Activated T-cell treated with anti-CD3 and anti-CD28 coated beads, Interleukin-2, amount 50 U/mL, for 72 hours (primary cell): Measurements from ENCODE around the gene PELO. TPM values are rescaled to one million over a fixed set of nuclear protein-coding genes. Genes with fewer than 3 reads are reported as not detected.
"Not testable (repeated sequence)": the region's sequence is repeated elsewhere in the genome, so short reads cannot be mapped to it uniquely, and the experiment has no call there.

ENCODE experiments used
- ATAC-seq, 2 donors: fragments of 150-1000 bp; cut with Tn5 transposase; replicated peaks in 1 of 2; 2 replicates each; pipeline ENCODE4 v1.10.0; 2021; ENCODE audit warnings: moderate library complexity in 2 of 2, mild to moderate bottlenecking in 1 of 2
- DNase-seq, 2 donors: peaks; one replicate each; pipeline ENCODE4 v3.0.0; 2021 to 2022; ENCODE audit warnings: mixed read lengths in 1 of 2
- H3K27ac Mint-ChIP-seq: one replicate; pipeline ENCODE4 v1.8.0; 2022; ENCODE audit warnings: mild to moderate bottlenecking, moderate library complexity, mixed read lengths
- H3K27me3 Mint-ChIP-seq: one replicate; pipeline ENCODE4 v1.8.0; 2022; ENCODE audit warnings: low read depth, mixed read lengths
- H3K36me3 Mint-ChIP-seq, 2 donors: one replicate each; pipeline ENCODE4 v1.8.0; 2022; ENCODE audit warnings: mixed read lengths in 2 of 2, mild to moderate bottlenecking in 1 of 2; ENCODE audit not compliant: insufficient read depth in 2 of 2
- H3K4me1 Mint-ChIP-seq: one replicate; pipeline ENCODE4 v1.8.0; 2022; ENCODE audit warnings: low read depth, mixed read lengths
- H3K4me3 Mint-ChIP-seq, 2 donors: one replicate each; pipeline ENCODE4 v1.8.0; 2022; ENCODE audit warnings: mild to moderate bottlenecking in 2 of 2, mixed read lengths in 2 of 2, moderate library complexity in 2 of 2
- H3K9me3 Mint-ChIP-seq, 2 donors: one replicate each; pipeline ENCODE4 v1.8.0; 2022; ENCODE audit warnings: mixed read lengths in 2 of 2
- total RNA-seq, 2 donors: library from RNA; stranded (reverse); gene quantifications; one replicate each; pipeline ENCODE4 v1.2.3, GENCODE V29; 2022

Gene PELO, protein sequence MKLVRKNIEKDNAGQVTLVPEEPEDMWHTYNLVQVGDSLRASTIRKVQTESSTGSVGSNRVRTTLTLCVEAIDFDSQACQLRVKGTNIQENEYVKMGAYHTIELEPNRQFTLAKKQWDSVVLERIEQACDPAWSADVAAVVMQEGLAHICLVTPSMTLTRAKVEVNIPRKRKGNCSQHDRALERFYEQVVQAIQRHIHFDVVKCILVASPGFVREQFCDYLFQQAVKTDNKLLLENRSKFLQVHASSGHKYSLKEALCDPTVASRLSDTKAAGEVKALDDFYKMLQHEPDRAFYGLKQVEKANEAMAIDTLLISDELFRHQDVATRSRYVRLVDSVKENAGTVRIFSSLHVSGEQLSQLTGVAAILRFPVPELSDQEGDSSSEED
- 10 to 100 TPM; 16.6 to 17.5 TPM for total RNA-seq

DNA sequence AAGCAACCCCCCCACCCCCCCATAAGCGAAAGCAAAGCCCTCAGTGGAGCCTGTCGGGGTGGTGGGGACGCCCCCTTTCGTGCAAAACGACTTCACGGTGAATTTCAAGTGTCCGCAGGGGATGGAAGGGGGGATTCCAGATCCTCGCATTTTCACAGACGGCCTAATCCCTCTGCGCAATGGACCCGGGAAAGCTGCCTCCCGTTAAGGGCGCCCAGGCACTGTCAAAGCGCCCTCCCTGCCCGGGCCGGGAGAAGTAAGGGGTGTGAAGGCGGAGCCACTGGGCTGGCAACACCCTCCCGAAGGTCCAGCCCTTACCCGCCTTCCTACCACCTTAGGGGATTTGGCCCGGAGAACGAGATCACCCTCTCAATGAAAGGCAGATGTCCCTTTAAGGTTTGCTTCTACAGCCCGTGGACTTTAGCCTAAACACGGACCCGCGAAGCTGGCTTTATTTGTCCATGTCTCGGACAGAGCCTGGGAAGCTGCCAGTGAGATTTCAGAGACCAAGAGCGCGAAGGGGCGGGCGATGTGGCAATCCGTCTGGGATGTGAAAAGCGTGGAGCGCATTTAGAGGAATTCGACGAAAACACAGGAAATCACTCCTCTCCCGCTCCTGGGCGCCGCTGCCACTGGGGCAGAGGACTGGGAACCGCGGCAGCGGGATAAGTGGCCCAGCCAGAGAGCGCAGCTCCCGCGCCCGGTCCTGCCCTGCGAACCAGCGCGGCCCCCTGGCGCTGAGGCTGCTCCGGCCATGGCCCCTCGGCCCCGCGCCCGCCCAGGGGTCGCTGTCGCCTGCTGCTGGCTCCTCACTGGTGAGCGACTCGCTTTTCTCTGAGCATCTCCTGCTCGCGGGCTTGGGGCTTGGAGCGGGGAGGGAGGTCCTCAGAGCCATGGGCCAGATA lies at the start of gene PELO, which contains the start of gene ITGA1:
Gene PELO (plus strand): TSS at position 317 of the 905 bp plus-strand sequence. CDS start 12,479 bp downstream, outside the sequence.
Gene ITGA1 (plus strand): TSS at position 317 of the 905 bp plus-strand sequence. CDS start 438 bp downstream, at position 755.
- no peaks in the 10 kb centered on the region for H3K9me3 Mint-ChIP-seq
- H3K4me3 Mint-ChIP-seq: peak within 1 kb of the TSS; percentile 87 to 90
- no peak within 1 kb of the TSS for H3K27ac Mint-ChIP-seq
- H3K36me3 Mint-ChIP-seq: peaks cover 0 to 4% of the 10 kb centered on the region in 2 donors
- DNase-seq (peak; percentile 58 to 60), ATAC-seq (peak; percentile 89 to 91)
- peaks cover 19% of the 10 kb centered on the region for H3K4me1 Mint-ChIP-seq
- peaks cover 27% of the 10 kb centered on the region for H3K27me3 Mint-ChIP-seq

DNA sequence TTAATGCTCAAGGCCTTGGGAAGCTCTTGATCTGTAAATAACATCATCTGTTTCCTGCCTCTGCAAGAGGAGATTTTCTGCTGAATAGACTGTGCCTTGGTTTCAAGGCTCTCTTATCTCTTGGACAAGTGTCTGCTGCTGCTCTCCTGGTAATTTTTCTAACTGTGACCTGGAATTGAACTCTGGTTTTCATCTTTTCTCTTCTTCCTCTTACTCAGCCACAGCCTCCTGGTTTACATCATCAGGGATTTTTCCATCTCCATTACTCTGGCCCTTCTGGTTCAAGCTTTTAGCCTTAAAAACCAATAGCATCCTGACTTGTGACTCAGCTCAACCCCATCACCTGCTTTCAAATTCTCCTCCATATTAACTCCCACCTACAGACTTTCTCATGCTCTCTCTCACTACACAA lies 49.6 kb upstream of the PELO start:
- peak overlapping the region in 1 of 2 donors; percentile 1 for H3K4me3 Mint-ChIP-seq
- H3K4me1 Mint-ChIP-seq: peaks cover 26% of the 10 kb centered on the region
- peaks cover 0 to 1% of the 10 kb centered on the region in 2 donors for H3K9me3 Mint-ChIP-seq
- peak in 1 of 2 donors; percentile 56 for ATAC-seq
- DNase-seq: no peak
- peak overlapping the region; percentile 21 for H3K27ac Mint-ChIP-seq
- H3K36me3 Mint-ChIP-seq: peaks cover 0 to 1% of the 10 kb centered on the region in 2 donors
- no peaks in the 10 kb centered on the region for H3K27me3 Mint-ChIP-seq

DNA sequence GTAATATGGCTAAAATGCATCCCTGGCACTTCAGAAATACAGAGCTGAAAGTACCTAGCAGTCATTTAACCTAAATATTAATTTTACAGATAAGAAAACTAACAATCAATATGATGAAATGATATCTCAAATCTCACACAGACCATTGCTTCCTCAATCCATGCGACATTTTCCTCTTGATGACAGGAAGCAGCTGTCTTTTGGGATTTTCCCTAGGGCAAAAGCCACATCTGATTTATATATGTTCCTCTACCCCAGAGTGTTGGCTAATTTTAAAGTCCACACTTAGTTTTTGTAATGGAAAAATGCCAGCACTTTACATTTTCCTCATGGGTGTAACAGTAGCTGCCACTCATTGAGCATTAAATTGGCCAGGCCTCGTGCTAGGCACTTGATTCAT lies 47.7 kb upstream of the PELO start:
- ATAC-seq: no peak
- Mint-ChIP-seq H3K36me3 (peaks cover 0 to 1% of the 10 kb centered on the region in 2 donors), H3K27ac (no peak overlapping the region), H3K9me3 (no peaks in the 10 kb centered on the region), H3K27me3 (no peaks in the 10 kb centered on the region), H3K4me1 (peaks cover 44% of the 10 kb centered on the region), H3K4me3 (no peak overlapping the region)
- DNase-seq: no peak

DNA sequence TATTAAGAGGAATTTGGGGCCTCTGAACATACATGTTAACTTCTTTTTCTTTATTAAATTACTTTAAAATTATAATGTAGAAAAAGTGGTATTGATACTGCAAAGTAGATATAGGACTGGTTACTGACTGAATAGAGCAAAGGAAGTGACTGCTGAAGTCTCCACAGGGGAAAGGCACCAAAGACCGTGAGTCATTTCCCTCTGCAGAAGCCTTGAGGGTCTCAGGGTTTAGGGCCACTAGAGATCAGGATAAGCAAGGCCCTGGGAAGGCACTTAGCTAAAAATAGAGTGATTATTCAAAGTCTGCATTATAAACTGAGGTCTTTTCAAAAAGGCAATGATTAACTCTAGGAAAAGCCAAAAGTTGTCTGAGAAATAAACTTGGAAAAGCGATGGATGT lies 44.7 kb upstream of the PELO start:
- Mint-ChIP-seq H3K9me3 (no peaks in the 10 kb centered on the region), H3K36me3 (peaks cover 0 to 1% of the 10 kb centered on the region in 2 donors), H3K4me1 (peaks cover 54% of the 10 kb centered on the region), H3K27me3 (peaks cover 5% of the 10 kb centered on the region), H3K27ac (peak overlapping the region; percentile 21), H3K4me3 (peak overlapping the region; percentile 29 to 50)
- DNase-seq: peak in 1 of 2 donors; percentile 19
- ATAC-seq: peak; percentile 32 to 39

DNA sequence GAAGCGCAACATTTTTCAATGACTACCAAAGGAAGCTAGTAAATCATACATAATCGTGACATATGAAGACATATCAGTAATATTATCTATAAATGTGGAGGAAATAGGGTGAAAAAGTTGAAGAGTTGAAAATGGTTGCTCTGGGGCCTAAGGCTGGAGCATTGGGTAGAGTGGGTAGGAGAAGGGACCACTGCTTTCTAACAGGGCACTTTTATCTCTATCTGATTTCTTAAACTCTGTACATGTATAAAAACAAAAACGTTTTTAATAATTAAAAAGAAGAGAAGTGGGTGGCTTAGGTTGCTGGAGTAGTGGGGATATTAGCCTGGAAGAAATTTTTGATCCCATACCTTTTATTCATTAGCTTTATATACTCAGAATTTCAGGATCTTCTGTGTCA lies 44.2 kb upstream of the PELO start:
- Mint-ChIP-seq H3K9me3 (no peaks in the 10 kb centered on the region), H3K36me3 (no peaks in the 10 kb centered on the region), H3K4me3 (peak overlapping the region; percentile 29 to 50), H3K27me3 (peaks cover 5% of the 10 kb centered on the region), H3K27ac (peak overlapping the region; percentile 21), H3K4me1 (peaks cover 54% of the 10 kb centered on the region)
- ATAC-seq: peak; percentile 53 to 55
- no peak for DNase-seq

DNA sequence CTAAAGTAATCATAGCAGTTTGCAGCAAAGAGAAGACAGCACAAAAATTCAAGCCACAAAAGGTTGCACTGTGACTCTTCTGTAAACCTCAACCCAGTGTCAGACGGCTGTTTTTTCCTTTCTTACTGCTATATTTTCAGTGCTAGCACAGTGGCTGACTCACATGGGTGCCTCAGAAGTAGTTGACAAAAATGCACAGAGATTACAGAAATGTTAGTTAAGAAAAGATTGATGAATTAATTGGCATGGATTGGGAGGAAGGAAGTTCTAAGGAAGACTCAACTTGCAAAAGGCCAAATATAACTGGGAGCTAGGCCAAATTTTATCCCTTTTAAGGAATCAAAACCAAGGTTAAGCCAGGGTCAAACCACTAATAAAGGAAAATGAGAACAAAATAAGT lies 43.7 kb upstream of the PELO start:
- Mint-ChIP-seq H3K27ac (peak overlapping the region; percentile 6), H3K36me3 (no peaks in the 10 kb centered on the region), H3K4me1 (peaks cover 55% of the 10 kb centered on the region), H3K4me3 (peak overlapping the region; percentile 29 to 50), H3K9me3 (no peaks in the 10 kb centered on the region), H3K27me3 (peaks cover 5% of the 10 kb centered on the region)
- DNase-seq: peak; percentile 63 to 64
- ATAC-seq: peak; percentile 98 to 99

DNA sequence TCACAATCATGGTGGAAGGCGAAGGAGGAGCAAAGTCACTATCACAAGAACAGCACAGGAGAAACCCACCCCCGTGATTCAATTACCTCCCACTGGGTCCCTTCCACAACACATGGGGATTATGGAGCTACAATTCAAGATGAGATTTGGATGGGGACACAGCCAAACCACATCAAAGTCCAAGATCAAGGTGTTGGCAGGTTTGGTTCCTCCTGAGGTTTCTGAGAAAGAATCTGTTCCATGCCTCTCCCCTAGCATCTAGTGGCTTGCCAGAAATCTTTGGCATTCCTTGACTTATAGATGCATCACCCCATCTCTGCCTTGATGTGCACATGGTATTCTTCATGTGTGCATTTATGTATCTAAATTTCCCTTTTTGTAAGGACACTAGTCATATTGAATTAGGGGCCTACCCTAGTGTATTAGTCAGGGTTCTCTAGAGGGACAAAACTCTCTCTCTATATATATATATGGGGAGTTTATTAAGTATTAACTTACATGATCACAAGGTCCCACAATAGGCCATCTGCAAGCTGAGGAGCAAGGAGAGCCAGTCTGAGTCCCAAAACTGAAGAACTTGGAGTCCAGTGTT lies 42.8 kb upstream of the PELO start:
- not testable (repeated sequence) for ATAC-seq, H3K4me3 Mint-ChIP-seq, DNase-seq, H3K36me3 Mint-ChIP-seq, H3K27me3 Mint-ChIP-seq, H3K27ac Mint-ChIP-seq, H3K9me3 Mint-ChIP-seq
- H3K4me1 Mint-ChIP-seq: peaks cover 52% of the 10 kb centered on the region

DNA sequence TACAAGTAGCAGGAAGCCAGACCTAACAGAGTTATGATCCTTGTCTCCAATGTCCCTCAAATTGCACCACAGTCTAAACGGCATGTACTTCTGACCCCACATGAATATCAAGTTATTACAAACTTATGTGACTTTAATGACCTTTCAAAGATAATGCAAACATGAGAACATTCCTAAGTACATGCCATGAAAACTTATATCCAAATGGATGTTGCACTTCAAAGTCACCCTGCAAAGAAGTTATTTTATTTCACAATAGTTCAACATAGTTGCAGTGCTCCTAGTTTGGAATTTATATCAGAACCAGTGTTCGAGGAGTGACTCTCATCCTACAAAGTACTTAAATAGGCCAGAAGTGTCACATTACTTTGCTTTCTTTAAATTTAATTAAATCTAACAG lies 41.2 kb upstream of the PELO start:
- no peaks in the 10 kb centered on the region for H3K9me3 Mint-ChIP-seq
- H3K27me3 Mint-ChIP-seq: peaks cover 5% of the 10 kb centered on the region
- no peak overlapping the region for H3K4me3 Mint-ChIP-seq
- DNase-seq (no peak), ATAC-seq (no peak)
- no peak overlapping the region for H3K27ac Mint-ChIP-seq
- no peaks in the 10 kb centered on the region for H3K36me3 Mint-ChIP-seq
- H3K4me1 Mint-ChIP-seq: peaks cover 52% of the 10 kb centered on the region

DNA sequence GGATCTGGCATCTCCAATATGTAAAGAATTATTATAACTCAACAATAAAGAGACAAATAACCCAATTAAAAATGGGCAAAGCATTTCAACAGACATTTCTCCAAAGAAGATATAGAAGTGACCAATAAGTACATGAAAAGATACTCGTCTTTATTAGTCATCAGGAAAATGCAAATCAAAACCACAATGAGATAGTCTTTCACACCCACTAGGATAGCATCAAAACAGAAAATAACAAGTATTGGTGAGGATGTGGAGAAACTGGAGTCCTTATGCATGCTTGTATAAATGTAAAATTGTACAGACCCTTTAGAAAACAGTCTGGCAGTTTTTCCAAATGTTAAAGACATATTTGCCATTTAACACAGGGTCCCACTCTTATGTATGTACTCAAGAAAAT lies 39.1 kb upstream of the PELO start:
- DNase-seq (no peak), ATAC-seq (peak; percentile 28 to 37)
- Mint-ChIP-seq H3K36me3 (no peaks in the 10 kb centered on the region), H3K9me3 (no peaks in the 10 kb centered on the region), H3K4me3 (no peak overlapping the region), H3K27ac (no peak overlapping the region), H3K4me1 (peaks cover 39% of the 10 kb centered on the region), H3K27me3 (peaks cover 5% of the 10 kb centered on the region)

DNA sequence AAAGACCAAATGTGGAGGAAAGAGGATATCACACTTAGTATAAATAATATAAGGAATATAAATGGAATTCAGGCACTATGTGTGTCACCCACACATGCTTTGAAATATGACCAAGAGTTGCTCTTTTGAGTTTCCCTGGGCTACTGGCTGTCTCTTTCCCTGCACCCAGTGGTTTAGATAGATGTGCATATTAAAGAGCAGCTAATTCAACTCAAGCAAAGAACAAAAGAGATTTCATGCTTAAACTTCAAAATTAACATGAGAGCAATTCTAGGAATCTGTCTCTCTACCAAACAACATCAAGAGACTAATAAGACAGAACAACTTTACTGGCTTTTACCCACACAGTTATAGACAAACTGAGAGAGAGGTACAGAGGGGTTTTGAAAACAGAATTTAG lies 38.0 kb upstream of the PELO start:
- Mint-ChIP-seq H3K27me3 (peaks cover 5% of the 10 kb centered on the region), H3K4me1 (peaks cover 30% of the 10 kb centered on the region), H3K9me3 (no peaks in the 10 kb centered on the region), H3K27ac (no peak overlapping the region), H3K4me3 (no peak overlapping the region), H3K36me3 (no peaks in the 10 kb centered on the region)
- DNase-seq (no peak), ATAC-seq (no peak)

DNA sequence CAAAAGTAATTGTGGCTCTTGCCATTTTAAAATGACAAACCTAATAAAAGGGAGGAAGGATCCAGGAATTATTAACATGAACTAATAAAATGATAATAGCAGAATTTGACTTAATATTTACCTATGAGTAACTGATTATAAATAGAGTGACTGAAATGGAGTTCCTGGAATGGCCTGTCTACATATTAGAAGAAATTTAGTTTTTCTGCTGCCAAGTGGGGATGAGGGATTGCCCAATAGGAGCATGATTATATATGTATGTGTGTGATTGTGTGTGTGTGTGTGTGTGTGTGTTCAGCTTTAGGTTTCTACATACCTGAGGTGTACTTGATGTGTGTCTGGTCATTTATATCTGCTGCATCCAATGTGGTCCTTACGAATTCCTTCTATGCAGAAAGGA lies 36.6 kb upstream of the PELO start:
- H3K9me3 Mint-ChIP-seq: no peaks in the 10 kb centered on the region
- H3K27ac Mint-ChIP-seq: no peak overlapping the region
- peaks cover 15% of the 10 kb centered on the region for H3K4me1 Mint-ChIP-seq
- DNase-seq (no peak), ATAC-seq (no peak)
- no peaks in the 10 kb centered on the region for H3K27me3 Mint-ChIP-seq
- H3K36me3 Mint-ChIP-seq: no peaks in the 10 kb centered on the region
- no peak overlapping the region for H3K4me3 Mint-ChIP-seq

DNA sequence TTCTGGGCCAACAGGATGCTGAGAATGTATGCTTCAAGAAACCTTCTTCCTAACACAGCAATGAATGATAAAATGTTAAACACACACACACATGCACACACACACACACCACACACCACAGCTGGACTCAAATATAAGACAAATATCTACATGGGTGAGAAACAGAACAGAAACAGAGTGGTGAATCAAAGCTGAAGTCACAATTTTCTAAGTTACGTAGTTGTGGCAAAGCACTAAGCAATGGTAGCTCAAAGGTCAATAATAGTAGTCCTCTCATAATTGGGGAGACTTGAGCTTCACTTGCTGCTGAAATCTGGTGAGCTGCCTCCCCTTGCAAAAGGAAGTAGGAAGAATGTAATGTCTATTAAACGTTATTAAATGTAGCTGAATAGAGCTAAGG lies 33.7 kb upstream of the PELO start:
- no peak for ATAC-seq
- Mint-ChIP-seq H3K9me3 (no peaks in the 10 kb centered on the region), H3K4me1 (peaks cover 1% of the 10 kb centered on the region), H3K36me3 (no peaks in the 10 kb centered on the region), H3K27me3 (no peaks in the 10 kb centered on the region), H3K4me3 (no peak overlapping the region), H3K27ac (no peak overlapping the region)
- no peak for DNase-seq

DNA sequence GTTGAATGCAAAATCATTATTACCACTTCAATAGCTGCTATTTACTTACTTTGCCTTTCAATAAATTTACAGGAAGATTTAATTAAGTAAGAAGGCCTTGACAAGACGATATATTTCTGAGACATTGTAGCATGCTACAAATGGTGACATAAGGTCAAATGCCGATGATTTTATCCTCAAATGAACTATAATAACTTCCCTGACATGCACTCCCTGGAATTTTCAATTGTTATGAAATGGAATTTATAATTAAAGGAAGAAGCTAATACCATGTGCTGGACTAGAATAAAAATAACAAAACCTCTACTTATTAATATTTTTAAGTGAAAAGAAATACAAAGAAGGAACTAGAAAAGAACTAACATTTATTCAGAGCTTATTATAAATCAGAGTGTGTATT lies 30.2 kb upstream of the PELO start:
- H3K27ac Mint-ChIP-seq: no peak overlapping the region
- no peaks in the 10 kb centered on the region for H3K9me3 Mint-ChIP-seq
- no peaks in the 10 kb centered on the region for H3K27me3 Mint-ChIP-seq
- DNase-seq (no peak), ATAC-seq (no peak)
- peaks cover 11% of the 10 kb centered on the region for H3K4me1 Mint-ChIP-seq
- no peak overlapping the region for H3K4me3 Mint-ChIP-seq
- peaks cover 2 to 3% of the 10 kb centered on the region in 2 donors for H3K36me3 Mint-ChIP-seq
